Measurements from ENCODE around the gene ZCWPW2. TPM values are rescaled to one million over a fixed set of nuclear protein-coding genes. Genes with fewer than 3 reads are reported as not detected.

Gene ZCWPW2
- total RNA-seq, 1 donor from 2014 or later: 1.2 TPM

DNA sequence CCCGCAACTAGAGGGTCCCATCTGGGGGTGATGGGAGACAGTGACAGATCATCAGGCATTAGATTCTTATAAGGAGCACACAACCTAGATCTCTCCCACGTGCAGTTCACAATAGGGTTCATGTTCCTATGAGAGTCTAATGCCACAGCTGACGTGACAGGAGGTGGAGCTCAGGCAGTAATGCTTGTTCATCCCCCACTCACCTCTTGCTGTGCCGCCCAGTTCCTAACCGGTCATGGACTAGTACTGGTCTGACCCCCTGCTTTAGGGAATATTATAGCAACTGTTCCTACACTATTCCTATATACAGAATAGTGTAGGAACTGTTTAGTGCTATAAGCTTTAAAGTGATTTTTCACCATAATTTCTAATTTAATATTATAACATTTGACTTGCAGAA is 128.2 kb downstream of the ZCWPW2 start:
- no peak for DNase-seq (ENCODE audit: extremely low spot score, unreplicated experiment)
- no peaks in the 10 kb centered on the region for H3K4me1 Mint-ChIP-seq (ENCODE audit: unreplicated experiment)
- no peak overlapping the region for H3K4me3 Mint-ChIP-seq (ENCODE audit: unreplicated experiment)
- TF ChIP-seq, protein P1, sequence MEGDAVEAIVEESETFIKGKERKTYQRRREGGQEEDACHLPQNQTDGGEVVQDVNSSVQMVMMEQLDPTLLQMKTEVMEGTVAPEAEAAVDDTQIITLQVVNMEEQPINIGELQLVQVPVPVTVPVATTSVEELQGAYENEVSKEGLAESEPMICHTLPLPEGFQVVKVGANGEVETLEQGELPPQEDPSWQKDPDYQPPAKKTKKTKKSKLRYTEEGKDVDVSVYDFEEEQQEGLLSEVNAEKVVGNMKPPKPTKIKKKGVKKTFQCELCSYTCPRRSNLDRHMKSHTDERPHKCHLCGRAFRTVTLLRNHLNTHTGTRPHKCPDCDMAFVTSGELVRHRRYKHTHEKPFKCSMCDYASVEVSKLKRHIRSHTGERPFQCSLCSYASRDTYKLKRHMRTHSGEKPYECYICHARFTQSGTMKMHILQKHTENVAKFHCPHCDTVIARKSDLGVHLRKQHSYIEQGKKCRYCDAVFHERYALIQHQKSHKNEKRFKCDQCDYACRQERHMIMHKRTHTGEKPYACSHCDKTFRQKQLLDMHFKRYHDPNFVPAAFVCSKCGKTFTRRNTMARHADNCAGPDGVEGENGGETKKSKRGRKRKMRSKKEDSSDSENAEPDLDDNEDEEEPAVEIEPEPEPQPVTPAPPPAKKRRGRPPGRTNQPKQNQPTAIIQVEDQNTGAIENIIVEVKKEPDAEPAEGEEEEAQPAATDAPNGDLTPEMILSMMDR (IDR thresholded peaks at IDR 0.05): no peak
- no peaks in the 10 kb centered on the region for H3K36me3 Mint-ChIP-seq (ENCODE audit: unreplicated experiment)
- no peaks in the 10 kb centered on the region for H3K27me3 Mint-ChIP-seq (ENCODE audit: unreplicated experiment)
- peaks cover 11% of the 10 kb centered on the region for H3K9me3 Mint-ChIP-seq (ENCODE audit: unreplicated experiment)
- H3K27ac Mint-ChIP-seq (ENCODE audit: unreplicated experiment): no peak overlapping the region

DNA sequence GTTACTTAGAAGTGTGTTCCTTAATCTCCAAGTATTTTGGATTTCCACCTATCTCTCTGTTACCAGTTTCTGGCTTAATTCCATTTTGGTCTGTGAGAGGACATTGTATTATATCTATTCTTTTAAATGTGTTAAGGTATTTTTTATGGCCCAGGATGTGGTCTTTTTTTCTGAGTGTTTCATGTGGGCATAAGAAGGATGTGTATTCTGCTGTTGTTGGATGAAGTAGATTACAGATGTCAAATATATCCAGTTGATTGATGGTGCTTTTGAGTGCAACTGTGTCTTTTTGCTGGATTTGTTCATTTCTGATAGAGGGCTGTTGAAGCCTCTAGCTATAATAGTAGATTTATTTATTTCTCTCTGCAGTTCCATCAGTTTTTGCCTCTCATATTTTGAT is 136.6 kb downstream of the ZCWPW2 start:
- DNase-seq (ENCODE audit: extremely low spot score, unreplicated experiment): no peak
- Mint-ChIP-seq H3K27me3 (ENCODE audit: unreplicated experiment) (no peaks in the 10 kb centered on the region), H3K36me3 (ENCODE audit: unreplicated experiment) (no peaks in the 10 kb centered on the region), H3K27ac (ENCODE audit: unreplicated experiment) (no peak overlapping the region), H3K4me1 (ENCODE audit: unreplicated experiment) (no peaks in the 10 kb centered on the region), H3K9me3 (ENCODE audit: unreplicated experiment) (peaks cover 28% of the 10 kb centered on the region), H3K4me3 (ENCODE audit: unreplicated experiment) (no peak overlapping the region)
- TF ChIP-seq, protein P1 (IDR thresholded peaks at IDR 0.05): no peak

DNA sequence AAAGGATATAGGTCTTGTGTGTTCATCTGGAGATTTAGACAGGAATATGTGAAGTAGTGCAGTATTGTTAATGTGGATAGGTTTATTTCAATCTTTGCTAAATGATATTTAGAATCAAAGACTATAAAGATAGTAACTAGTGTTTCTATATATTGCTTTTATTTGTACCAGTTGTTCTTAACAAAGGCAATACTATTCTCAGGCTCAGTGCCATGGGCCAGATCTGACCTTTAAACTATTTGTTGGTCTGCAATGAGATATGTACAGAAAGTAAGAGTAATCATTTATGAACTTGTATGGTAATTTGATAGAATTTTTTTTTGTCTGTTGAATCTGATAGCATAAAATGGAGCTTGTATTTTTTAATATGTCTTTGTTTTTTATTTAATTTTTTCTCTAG is 146.8 kb downstream of the ZCWPW2 start:
- DNase-seq (ENCODE audit: extremely low spot score, unreplicated experiment): no peak
- Mint-ChIP-seq H3K36me3 (ENCODE audit: unreplicated experiment) (no peaks in the 10 kb centered on the region), H3K9me3 (ENCODE audit: unreplicated experiment) (no peaks in the 10 kb centered on the region), H3K27ac (ENCODE audit: unreplicated experiment) (no peak overlapping the region), H3K4me1 (ENCODE audit: unreplicated experiment) (no peaks in the 10 kb centered on the region), H3K4me3 (ENCODE audit: unreplicated experiment) (no peak overlapping the region), H3K27me3 (ENCODE audit: unreplicated experiment) (no peaks in the 10 kb centered on the region)
- TF ChIP-seq, protein P1 (IDR thresholded peaks at IDR 0.05): no peak

DNA sequence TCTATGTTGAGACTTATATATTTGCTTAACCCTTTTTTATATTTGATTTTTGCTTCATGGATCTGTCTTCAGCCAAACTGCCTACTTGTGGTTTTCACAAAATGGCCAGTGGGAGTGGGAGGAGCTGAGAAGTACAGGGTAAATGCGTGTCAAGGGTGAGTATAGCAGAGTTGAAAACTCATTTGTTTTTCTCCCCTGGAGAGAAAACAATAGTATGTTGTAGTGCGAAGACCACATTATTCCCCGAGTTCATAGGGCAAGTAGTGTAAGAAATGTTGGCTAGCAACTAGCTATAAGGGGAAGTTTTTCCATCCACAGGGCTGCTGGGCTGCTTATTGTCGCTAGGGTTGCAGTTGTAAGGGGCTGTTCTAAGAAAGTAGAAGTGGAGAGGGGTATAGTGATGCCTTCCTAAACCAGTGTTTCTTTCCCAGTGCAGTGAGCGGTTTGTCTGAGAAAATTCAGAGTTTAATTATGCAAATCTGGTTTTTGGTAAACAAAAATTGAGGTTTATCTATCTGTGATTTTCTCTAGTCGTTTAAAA is 153.9 kb downstream of the ZCWPW2 start:
- no peaks in the 10 kb centered on the region for H3K4me1 Mint-ChIP-seq (ENCODE audit: unreplicated experiment)
- H3K4me3 Mint-ChIP-seq (ENCODE audit: unreplicated experiment): no peak overlapping the region
- H3K36me3 Mint-ChIP-seq (ENCODE audit: unreplicated experiment): no peaks in the 10 kb centered on the region
- DNase-seq (ENCODE audit: extremely low spot score, unreplicated experiment): no peak
- no peak overlapping the region for H3K27ac Mint-ChIP-seq (ENCODE audit: unreplicated experiment)
- TF ChIP-seq, protein P1 (IDR thresholded peaks at IDR 0.05): no peak
- no peaks in the 10 kb centered on the region for H3K27me3 Mint-ChIP-seq (ENCODE audit: unreplicated experiment)
- no peaks in the 10 kb centered on the region for H3K9me3 Mint-ChIP-seq (ENCODE audit: unreplicated experiment)

DNA sequence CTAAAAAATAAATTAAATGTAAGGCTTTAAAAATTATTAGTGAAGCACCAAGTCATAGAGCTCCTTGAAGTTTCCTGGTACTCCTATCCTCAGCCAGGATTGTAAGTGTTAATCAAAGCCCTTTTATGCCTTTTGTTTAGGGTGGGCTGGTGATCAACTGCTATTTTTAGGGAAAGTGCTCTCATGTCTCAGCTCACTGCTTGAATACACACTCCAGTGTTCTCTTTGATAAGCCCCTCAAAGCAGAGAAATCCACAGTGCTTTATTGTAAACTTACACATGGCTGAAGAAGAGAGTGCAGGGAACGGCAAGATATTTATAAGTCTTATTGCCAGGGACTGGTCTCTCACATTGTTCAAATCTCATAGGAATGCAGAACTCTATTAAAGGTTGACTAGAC is 156.5 kb downstream of the ZCWPW2 start:
- Mint-ChIP-seq H3K4me1 (ENCODE audit: unreplicated experiment) (no peaks in the 10 kb centered on the region), H3K27ac (ENCODE audit: unreplicated experiment) (no peak overlapping the region), H3K27me3 (ENCODE audit: unreplicated experiment) (no peaks in the 10 kb centered on the region), H3K9me3 (ENCODE audit: unreplicated experiment) (no peaks in the 10 kb centered on the region), H3K4me3 (ENCODE audit: unreplicated experiment) (no peak overlapping the region), H3K36me3 (ENCODE audit: unreplicated experiment) (no peaks in the 10 kb centered on the region)
- TF ChIP-seq, protein P1 (IDR thresholded peaks at IDR 0.05): no peak
- no peak for DNase-seq (ENCODE audit: extremely low spot score, unreplicated experiment)

Measured in osteocyte (in vitro differentiated cells).